GM19043 (cell line): Measurements from ENCODE around the gene SAC3D1.
A peak's percentile ranks its signal among the peaks of the same experiment; 100 is the strongest.

Source experiments
- ATAC-seq: cut with Tn5 transposase; IDR thresholded peaks from one replicate; pipeline ENCODE4 v1.9.1; 2021; ENCODE audit warnings: low read depth; ENCODE audit not compliant: unreplicated experiment

Gene SAC3D1

DNA sequence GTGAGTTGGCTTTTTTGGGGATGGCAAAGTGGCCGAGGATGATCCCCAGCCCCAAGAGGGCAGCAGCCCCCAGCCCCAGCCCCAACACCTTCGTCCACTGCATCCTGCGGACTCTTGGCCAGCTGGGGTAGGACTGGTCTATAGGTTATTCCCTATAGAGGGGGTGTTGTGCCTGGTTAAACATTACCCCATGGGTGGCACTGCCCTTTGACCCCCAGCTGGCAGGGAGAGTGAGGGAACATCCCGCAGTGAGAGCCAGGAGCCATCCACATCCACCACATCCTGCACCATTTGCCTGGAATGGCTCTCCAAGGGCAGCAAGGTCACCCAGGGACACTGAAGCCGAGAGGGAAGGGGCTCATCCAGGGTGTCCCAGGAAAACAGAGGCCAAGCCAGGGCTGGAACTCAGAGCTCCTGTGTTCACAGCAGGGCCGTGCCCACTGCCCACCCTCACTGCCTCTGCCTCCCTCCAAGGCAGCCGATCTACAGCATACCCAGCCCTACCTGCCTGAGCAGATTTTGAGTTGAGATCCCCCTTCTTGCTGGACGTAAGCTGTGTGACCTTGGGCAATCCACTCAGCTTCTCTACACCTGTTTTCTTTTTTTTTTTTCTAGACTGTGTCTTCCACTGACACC lies 17.5 kb downstream of the SAC3D1 start, which contains the start of gene NAALADL1:
NAALADL1 (minus strand) TSS at position 135 of the 636 bp plus-strand sequence; CDS start at position 103, 32 bp downstream.
- ATAC-seq = no peak

GRCh38 chr11:65059523-65059922 lies 18.5 kb downstream of the SAC3D1 start:
- no peak for ATAC-seq

- no peak for ATAC-seq
Measured at GRCh38 chr11:65059959-65060824, 19.2 kb downstream of the SAC3D1 start.

DNA sequence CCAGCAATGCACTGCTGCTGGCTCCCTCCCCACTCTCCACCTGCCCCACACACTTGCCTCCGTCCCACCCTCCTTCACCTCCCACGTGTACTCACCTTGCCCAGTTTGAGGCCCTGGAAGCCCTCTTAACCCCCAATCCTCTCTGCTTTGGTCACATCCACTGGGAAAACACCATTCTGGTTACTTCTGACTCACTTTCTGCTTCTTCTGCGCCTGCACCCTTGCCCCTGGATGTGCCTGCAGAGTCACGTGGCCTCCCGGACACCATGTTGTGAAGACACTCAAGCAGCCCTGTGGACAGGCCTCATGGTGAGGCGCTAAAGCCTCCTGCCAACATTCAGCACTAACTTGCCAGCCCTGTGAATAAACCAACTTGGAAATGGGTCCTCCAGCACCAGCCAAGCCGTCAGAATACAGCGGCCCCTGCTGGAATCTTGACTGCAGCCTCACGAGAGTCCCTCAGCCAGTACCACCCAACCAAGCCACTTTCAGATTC lies 20.0 kb downstream of the SAC3D1 start:
- no peak for ATAC-seq

GRCh38 chr11:65063532-65063931 lies 22.5 kb downstream of the SAC3D1 start:
- ATAC-seq = no peak

DNA sequence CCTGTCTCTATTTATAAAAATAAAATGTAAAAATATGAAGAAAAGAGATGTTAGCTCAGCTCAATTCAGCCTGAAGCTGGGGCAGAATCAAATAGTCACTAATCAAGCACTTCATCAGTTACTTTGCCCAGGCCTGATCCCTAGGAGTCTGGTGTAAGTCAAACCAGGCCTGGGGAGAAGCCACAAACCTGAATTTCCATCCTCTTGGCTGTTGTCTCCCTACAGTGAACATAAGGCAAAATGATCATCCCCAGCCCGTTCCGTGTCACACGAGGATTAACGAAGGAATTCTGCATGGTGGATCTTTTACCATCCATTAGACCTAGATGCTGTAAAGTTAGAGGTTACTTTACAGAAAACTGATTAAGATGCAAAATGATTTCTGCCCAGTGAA lies 23.8 kb downstream of the SAC3D1 start:
- ATAC-seq = no peak

GRCh38 chr11:65065851-65066250 lies 24.8 kb downstream of the SAC3D1 start:
- ATAC-seq = no peak

DNA sequence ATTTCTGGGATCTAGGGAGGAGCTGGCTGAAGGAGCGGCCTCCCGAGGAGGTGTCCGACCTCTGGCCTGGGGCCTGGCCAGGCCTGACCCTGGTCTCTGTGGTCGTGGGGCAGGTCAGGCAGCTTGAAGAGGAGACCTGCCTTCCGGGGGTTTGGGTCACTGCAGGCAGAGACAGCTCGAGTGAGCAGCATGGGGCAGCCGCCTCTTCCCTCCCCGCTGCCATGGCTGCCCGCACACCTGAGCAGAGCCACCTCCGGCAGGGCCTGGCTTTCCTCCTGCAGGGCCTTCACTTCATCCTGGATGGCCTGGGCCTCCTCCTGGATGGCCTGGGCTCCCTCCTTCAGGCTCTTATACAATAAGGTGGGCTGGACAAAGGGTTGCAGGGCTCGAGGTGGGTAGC lies 25.3 kb downstream of the SAC3D1 start:
- no peak for ATAC-seq

- no peak for ATAC-seq
Measured at GRCh38 chr11:65066805-65067291, 25.8 kb downstream of the SAC3D1 start.

GRCh38 chr11:65067446-65067845 lies 26.4 kb downstream of the SAC3D1 start:
- ATAC-seq = no peak

DNA sequence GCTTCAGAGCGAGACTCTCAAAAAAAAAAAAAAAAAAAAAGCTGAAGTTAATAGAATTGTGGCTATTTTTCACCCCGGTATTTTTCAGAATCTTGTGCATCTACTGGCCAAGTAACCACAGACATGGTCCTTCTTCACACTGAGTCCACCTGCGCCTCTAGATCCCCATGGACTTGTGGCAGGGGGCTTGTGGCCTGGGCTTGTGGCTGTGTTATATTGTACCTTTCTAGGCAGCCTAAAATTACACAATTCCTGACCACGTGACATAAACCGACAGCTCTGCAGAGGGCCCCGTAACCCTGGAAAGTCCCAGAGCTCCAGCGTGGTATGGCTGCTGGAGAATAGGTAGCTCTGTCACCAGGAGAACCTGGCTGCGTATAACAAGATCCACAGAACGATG lies 28.2 kb downstream of the SAC3D1 start:
- ATAC-seq = no peak

GRCh38 chr11:65071907-65072630 lies 31.1 kb downstream of the SAC3D1 start:
- ATAC-seq = no peak

GRCh38 chr11:65072631-65072966 lies 31.6 kb downstream of the SAC3D1 start:
- no peak for ATAC-seq

DNA sequence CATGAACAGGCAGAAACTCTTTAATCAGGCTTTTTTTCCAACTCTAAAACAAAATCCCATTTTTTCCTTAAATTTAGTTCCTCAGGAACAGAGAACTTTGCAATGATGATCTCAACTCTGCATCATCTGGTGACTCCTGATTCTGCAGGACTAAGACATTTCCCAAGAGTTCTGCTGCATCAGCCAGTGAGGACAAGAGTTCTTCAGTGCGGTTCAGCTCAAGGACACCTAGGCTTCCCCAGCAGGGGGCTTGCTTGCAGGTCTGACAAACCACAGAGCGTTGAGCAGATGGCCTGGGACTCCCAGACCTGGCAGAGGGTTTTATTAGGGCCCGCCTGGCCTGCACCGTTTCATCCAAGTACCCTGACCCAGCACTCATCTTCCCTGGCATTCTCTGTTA lies 36.4 kb downstream of the SAC3D1 start:
- no peak for ATAC-seq

DNA sequence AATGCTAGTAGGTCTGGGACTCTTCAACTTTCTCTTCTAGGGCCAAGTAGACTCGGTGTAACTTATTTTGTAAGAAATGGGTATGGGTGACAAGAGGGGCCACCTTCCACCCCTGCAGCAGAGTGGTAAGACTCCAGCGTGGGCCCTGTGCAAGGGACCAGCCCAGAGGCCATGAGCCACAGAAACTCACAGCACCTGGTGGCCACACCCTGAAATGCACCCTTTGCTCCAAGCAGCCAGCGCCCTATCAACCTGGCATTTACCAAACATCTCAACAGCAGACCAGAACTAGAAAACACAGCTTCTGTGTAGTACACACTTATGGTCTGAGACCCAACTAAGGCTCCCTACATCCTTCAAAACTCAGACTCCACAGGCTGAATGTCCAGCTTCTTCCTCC lies 37.1 kb downstream of the SAC3D1 start:
- no peak for ATAC-seq

- ATAC-seq = no peak
Measured at GRCh38 chr11:65078786-65079342, 37.9 kb downstream of the SAC3D1 start.

- no peak for ATAC-seq
Measured at GRCh38 chr11:65083134-65083833, 42.3 kb downstream of the SAC3D1 start.

- peak; percentile 77 for ATAC-seq
Measured at GRCh38 chr11:65083834-65084597, 43.0 kb downstream of the SAC3D1 start, which contains the start of the genes CDCA5 and ZFPL1. TSS of gene CDCA5 (minus strand) at chr11:65084040. CDS start at chr11:65083978, 62 bp downstream. TSS of gene ZFPL1 (plus strand) at chr11:65084222. CDS start at chr11:65084699, 477 bp downstream.
